HCT116 (cell line): ENCODE results near the gene ABCC2.

Experiments used
- EGR1 ChIP-seq: IDR thresholded peaks from 2 replicates; pipeline ENCODE4 v1.6.1; 2012; ENCODE audit warnings: low read depth
- EZH2 ChIP-seq: fragments of 200-600 bp; sonication (generic); IDR thresholded peaks from 2 replicates; pipeline ENCODE4 v1.6.1; 2017; ENCODE audit warnings: antibody characterized with exemption, mixed run types
- POLR2A ChIP-seq: IDR thresholded peaks from 2 replicates; pipeline ENCODE4 v1.7.0; 2011; ENCODE audit warnings: borderline replicate concordance; ENCODE audit not compliant: insufficient read depth, insufficient read length; ENCODE audit errors: extremely low read depth
- SRF ChIP-seq: IDR thresholded peaks from 2 replicates; pipeline ENCODE4 v1.6.1; 2012; ENCODE audit warnings: low read depth

DNA sequence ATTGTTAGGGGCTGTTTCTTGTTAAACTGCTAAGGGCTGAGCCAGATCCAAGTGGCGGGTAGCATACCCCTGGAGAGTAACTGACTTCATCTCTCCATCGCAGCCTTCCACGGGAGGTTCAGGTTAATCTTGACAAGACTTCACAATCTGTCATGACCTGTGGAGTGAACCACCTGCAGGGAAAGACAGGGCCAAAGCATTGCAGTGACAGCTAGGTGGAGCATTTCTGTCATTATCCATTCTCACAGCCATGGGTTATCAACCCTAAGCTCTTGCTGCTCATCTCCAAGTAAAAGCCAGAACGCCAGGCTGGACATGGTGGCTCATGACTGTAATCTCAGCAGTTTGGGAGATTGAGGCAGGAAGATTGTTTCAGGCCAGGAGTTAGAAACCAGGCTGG lies 17.2 kb downstream of the ABCC2 start:
- TF ChIP-seq EGR1 (no peak), EZH2 (no peak), POLR2A (no peak), SRF (no peak)
